Erythroblast (primary cell): ENCODE measurements around the gene TOR3A.
"Not testable (repeated sequence)": the region's sequence is repeated elsewhere in the genome, so short reads cannot be mapped to it uniquely, and the experiment has no call there.

Experiments
- DNase-seq, 2 experiments: peaks; one replicate each; lab custom pipeline; 2025; lab: John Stamatoyannopoulos, UW
- GATA1 ChIP-seq: IDR thresholded peaks from 2 replicates; pipeline ENCODE4 v1.6.1; 2011; ENCODE audit warnings: low read depth, mild to moderate bottlenecking, control low read depth, low read length, moderate library complexity
- POLR2A ChIP-seq: IDR thresholded peaks from 2 replicates; pipeline ENCODE4 v1.6.1; 2011; ENCODE audit warnings: mild to moderate bottlenecking, low read length

TOR3A gene

GRCh38 chr1:179107706-179108629 is 26.1 kb downstream of the TOR3A start:
- peak in 1 of 2 experiments; percentile 28 for DNase-seq
- no peak for TF ChIP-seq POLR2A
- TF ChIP-seq GATA1 = no peak

GRCh38 chr1:179108644-179109043 is 26.8 kb downstream of the TOR3A start:
- DNase-seq = no peak
- TF ChIP-seq POLR2A (no peak), GATA1 (no peak)

- no peak for DNase-seq
- TF ChIP-seq POLR2A = no peak
- no peak for TF ChIP-seq GATA1
Measured at GRCh38 chr1:179115181-179115580, 33.3 kb downstream of the TOR3A start.

- no peak for DNase-seq
- TF ChIP-seq GATA1 (no peak), POLR2A (no peak)
Measured at GRCh38 chr1:179119513-179119912, 37.6 kb downstream of the TOR3A start.

GRCh38 chr1:179120736-179121135 is 38.9 kb downstream of the TOR3A start:
- no peak for DNase-seq
- TF ChIP-seq GATA1 (no peak), POLR2A (no peak)

GRCh38 chr1:179121159-179121938 is 39.5 kb downstream of the TOR3A start:
- TF ChIP-seq POLR2A = no peak
- no peak for TF ChIP-seq GATA1

GRCh38 chr1:179124873-179125272 is 43.0 kb downstream of the TOR3A start:
- TF ChIP-seq POLR2A (no peak), GATA1 (no peak)
- DNase-seq = no peak

More at GRCh38 chr1:179121159-179121938, 39.5 kb downstream of the TOR3A start:
- peak; percentile 41 to 56 for DNase-seq

GRCh38 chr1:179126338-179127060 is 44.6 kb downstream of the TOR3A start:
- TF ChIP-seq POLR2A (no peak), GATA1 (no peak)
- DNase-seq = no peak

GRCh38 chr1:179127163-179127895 is 45.5 kb downstream of the TOR3A start:
- no peak for DNase-seq
- TF ChIP-seq GATA1 = no peak
- TF ChIP-seq POLR2A = no peak

GRCh38 chr1:179128520-179128919 is 46.6 kb downstream of the TOR3A start:
- DNase-seq = no peak
- TF ChIP-seq GATA1 (no peak), POLR2A (no peak)

- TF ChIP-seq GATA1 (no peak), POLR2A (no peak)
- peak; percentile 46 to 59 for DNase-seq
Measured at GRCh38 chr1:179129702-179130473, 48.0 kb downstream of the TOR3A start.

GRCh38 chr1:179135168-179135567 is 53.3 kb downstream of the TOR3A start:
- DNase-seq = not testable (repeated sequence)

- DNase-seq = not testable (repeated sequence)
Measured at GRCh38 chr1:179135707-179136106, 53.8 kb downstream of the TOR3A start.
